HG03432 (cell line): ENCODE data around the gene PLBD2.

Source experiments
- ATAC-seq: cut with Tn5 transposase; IDR thresholded peaks from one replicate; pipeline ENCODE4 v1.9.1; 2021; ENCODE audit warnings: mild to moderate bottlenecking, moderate library complexity; ENCODE audit not compliant: unreplicated experiment

Gene PLBD2

GRCh38 chr12:113438523-113439300 lies 80.3 kb downstream of the PLBD2 start:
- ATAC-seq, result no peak

- no peak for ATAC-seq
Measured at GRCh38 chr12:113439301-113439597, 80.9 kb downstream of the PLBD2 start.

GRCh38 chr12:113439606-113440030 lies 81.2 kb downstream of the PLBD2 start:
- ATAC-seq, result no peak

- ATAC-seq, result no peak
Measured at GRCh38 chr12:113440336-113440735, 81.9 kb downstream of the PLBD2 start.
